Suprapubic skin (tissue), 4 donors: ENCODE measurements around the gene ASPRV1.

Experiments
- CTCF ChIP-seq, 2 donors: fragments of 200-600 bp in 1 of 2; fragments of 450-650 bp in 1 of 2; sonication (generic) in 1 of 2; IDR thresholded peaks; one replicate each; pipeline ENCODE4 v1.5.1; 2016 to 2019; ENCODE audit warnings: antibody characterized with exemption in 2 of 2, mild to moderate bottlenecking in 1 of 2, moderate library complexity in 1 of 2
- EP300 ChIP-seq: sonication (generic); formaldehyde crosslinking; IDR thresholded peaks from one replicate; pipeline ENCODE4 v1.6.1; 2017; ENCODE audit warnings: antibody characterized with exemption
- POLR2A ChIP-seq, 2 donors: fragments of 450-650 bp; IDR thresholded peaks; one replicate each; pipeline ENCODE4 v1.6.1; 2017; ENCODE audit warnings: antibody characterized with exemption in 2 of 2, mild to moderate bottlenecking in 2 of 2, moderate library complexity in 2 of 2
- POLR2AphosphoS5 ChIP-seq, 3 donors: sonication (generic); formaldehyde crosslinking; IDR thresholded peaks; one replicate each; pipeline ENCODE4 v1.6.1; 2017; ENCODE audit warnings: antibody characterized with exemption in 3 of 3

- TF ChIP-seq CTCF (IDR thresholded peaks at IDR 0.05) = no peak
- TF ChIP-seq EP300 = no peak
- no peak for TF ChIP-seq POLR2A (IDR thresholded peaks at IDR 0.05)
- no peak for TF ChIP-seq POLR2AphosphoS5 (IDR thresholded peaks at IDR 0.05)
Measured at GRCh38 chr2:69961496-69961895, at the start of gene ASPRV1.
